K562 (cell line): ENCODE results near the gene TTC21A. TPM values are rescaled to one million over a fixed set of nuclear protein-coding genes. Genes with fewer than 3 reads are reported as not detected.

Experiments
- CBFA2T2 ChIP-seq: fragments of 450-650 bp; conservative IDR thresholded peaks from 2 replicates; pipeline ENCODE4 v1.6.1; 2017; ENCODE audit warnings: mild to moderate bottlenecking
- CLOCK ChIP-seq: fragments of 250-450 bp; sonication (Bioruptor Pico); IDR thresholded peaks from 2 replicates; pipeline ENCODE4 v1.4.0; 2020; ENCODE audit warnings: mild to moderate bottlenecking, moderate library complexity, borderline replicate concordance
- CREBBP ChIP-seq: IDR thresholded peaks from one replicate; pipeline ENCODE4 v1.6.1; 2012; ENCODE audit warnings: low read depth, mild to moderate bottlenecking, control low read depth, inconsistent platforms, low read length
- CREM ChIP-seq: IDR thresholded peaks from 2 replicates; pipeline ENCODE4 v1.6.1; 2014; ENCODE audit warnings: antibody characterized with exemption, low read depth
- DPF2 ChIP-seq: fragments of 450-650 bp; IDR thresholded peaks from 2 replicates; pipeline ENCODE4 v1.6.1; 2016
- FOXA3 ChIP-seq, 2 experiments: fragments of 450-650 bp in 1 of 2; sonication (generic) in 1 of 2; formaldehyde crosslinking; IDR thresholded peaks in 1 of 2; conservative IDR thresholded peaks in 1 of 2; 2 replicates each; pipeline versions ENCODE4 v1.4.0 to v1.8.0; 2020 to 2022; ENCODE audit warnings: mild to moderate bottlenecking in 2 of 2, missing genetic modification reagents in 1 of 2
- HDGF ChIP-seq: fragments of 450-650 bp; IDR thresholded peaks from 2 replicates; pipeline ENCODE4 v1.6.1; 2016
- KHSRP ChIP-seq: fragments of 450-650 bp; IDR thresholded peaks from 2 replicates; pipeline ENCODE4 v1.6.1; 2017
- LCOR ChIP-seq: sonication (generic); formaldehyde crosslinking; IDR thresholded peaks from 2 replicates; pipeline ENCODE4 v1.8.0; 2022; ENCODE audit warnings: mild to moderate bottlenecking, missing genetic modification reagents
- MNT ChIP-seq, 2 experiments: fragments of 450-650 bp; conservative IDR thresholded peaks; 2 replicates each; pipeline ENCODE4 v1.6.1; 2017; ENCODE audit warnings: mild to moderate bottlenecking in 2 of 2, moderate library complexity in 2 of 2
- PRDM10 ChIP-seq: fragments of 450-650 bp; IDR thresholded peaks from 2 replicates; pipeline ENCODE4 v1.6.1; 2018; ENCODE audit not compliant: partially characterized antibody
- RBM14 ChIP-seq: fragments of 200-400 bp; formaldehyde crosslinking; IDR thresholded peaks from 2 replicates; pipeline ENCODE4 v1.6.1; 2018; ENCODE audit warnings: low read depth, mild to moderate bottlenecking, low read length, moderate library complexity, borderline replicate concordance; ENCODE audit not compliant: insufficient read depth
- SAFB ChIP-seq: fragments of 200-400 bp; formaldehyde crosslinking; IDR thresholded peaks from 2 replicates; pipeline ENCODE4 v1.6.1; 2017; ENCODE audit warnings: low read depth, low read length, borderline replicate concordance
- SMAD3 ChIP-seq: fragments of 450-650 bp; formaldehyde crosslinking; conservative IDR thresholded peaks from 2 replicates; pipeline ENCODE4 v1.4.0; 2020; ENCODE audit warnings: mild to moderate bottlenecking
- SPI1 ChIP-seq: IDR thresholded peaks from 2 replicates; pipeline ENCODE4 v1.6.1; 2011; ENCODE audit warnings: low read depth, low read length, control low read depth, borderline replicate concordance
- TAF9B ChIP-seq: fragments of 450-650 bp; IDR thresholded peaks from 2 replicates; pipeline ENCODE4 v1.6.1; 2018; ENCODE audit warnings: mild to moderate bottlenecking; ENCODE audit not compliant: partially characterized antibody
- ZBTB43 ChIP-seq: sonication (generic); formaldehyde crosslinking; IDR thresholded peaks from 2 replicates; pipeline ENCODE4 v1.8.0; 2023; ENCODE audit warnings: mild to moderate bottlenecking, missing genetic modification reagents
- polyA plus RNA-seq, 8 experiments: library from polyadenylated mRNA; depleted of rRNA in 4 of 8; stranded (reverse) in 5 of 8; unstranded in 3 of 8; fragments of >200 nt; fragmentation: Nextera tagmentation in 2 of 8; fragmentation: Illumina TruSeq in 1 of 8; extraction: Ambion mirVana in 2 of 8; extraction: Trizol in 1 of 8; gene quantifications; 2 replicates each; pipeline versions ENCODE4 v1.2.1 to v1.2.3, GENCODE V29; 2011 to 2014; ENCODE audit warnings: inconsistent platforms in 1 of 8, missing spikeins in 1 of 8
- total RNA-seq, 7 experiments: library from RNA; depleted of rRNA in 6 of 7; stranded (reverse); fragments of >200 nt in 6 of 7; fragmentation: Illumina TruSeq in 2 of 7; extraction: Trizol in 2 of 7; gene quantifications; 2 replicates each; pipeline versions ENCODE4 v1.2.1 to v1.2.3, GENCODE V29; 2011 to 2021; ENCODE audit warnings: low replicate concordance in 1 of 7

Gene TTC21A
- total and polyA plus RNA-seq, 9 of the 15 experiments (the other 6 are each of a cell fraction or from before 2014, with no cell fraction given) = 0.22 to 1.4 (median 0.70) TPM

- TF ChIP-seq CLOCK (CRISPR knock-in tag) = no peak
- TF ChIP-seq LCOR = 0 out of 2 replicates have a peak, but pooled peaks have one; percentile 42
- peak; percentile 17 for TF ChIP-seq PRDM10
- TF ChIP-seq CREBBP = no peak
- 0 out of 2 replicates have a peak, but pooled peaks have one; percentile 44 for TF ChIP-seq SPI1
- TF ChIP-seq FOXA3 (CRISPR knock-in tag; conservative IDR thresholded peaks at IDR 0.05 in 1 of 2, IDR thresholded peaks at IDR 0.05 in 1 of 2) = no peak
- TF ChIP-seq HDGF = no peak
- TF ChIP-seq TAF9B = no peak
- no peak for TF ChIP-seq RBM14
- TF ChIP-seq DPF2 = peak; percentile 27; the same call in 1 of the 2 replicates
- TF ChIP-seq SMAD3 (CRISPR knock-in tag) = no peak
- TF ChIP-seq CREM = 0 out of 2 replicates have a peak, but pooled peaks have one; percentile 8
- no peak for TF ChIP-seq ZBTB43
- TF ChIP-seq KHSRP = no peak
- no peak for TF ChIP-seq SAFB
- 0 out of 4 replicates have a peak, but pooled peaks of 1 of the 2 experiments have one; percentile 16 for TF ChIP-seq MNT (conservative IDR thresholded peaks at IDR 0.05)
- peak; percentile 47 for TF ChIP-seq CBFA2T2
Measured at GRCh38 chr3:39148435-39149058, 41.1 kb downstream of the TTC21A start (continued).
